ENCODE data around the gene KRT76.

KRT76 gene

GRCh38 chr12:52813203-52813819, 36.2 kb upstream of the KRT76 start:
- DNase-seq (ENCODE audit: low read depth), result no peak

GRCh38 chr12:52812749-52813148, 35.6 kb upstream of the KRT76 start:
- no peak for DNase-seq (ENCODE audit: low read depth)

GRCh38 chr12:52812073-52812400, 34.9 kb upstream of the KRT76 start:
- DNase-seq (ENCODE audit: low read depth), result no peak

GRCh38 chr12:52811191-52812072, 34.3 kb upstream of the KRT76 start:
- no peak for DNase-seq (ENCODE audit: low read depth)

- DNase-seq (ENCODE audit: low read depth), result no peak
Observed at GRCh38 chr12:52810554-52810953, 33.4 kb upstream of the KRT76 start.

- DNase-seq (ENCODE audit: low read depth), result no peak
Observed at GRCh38 chr12:52809166-52809565, 32.0 kb upstream of the KRT76 start.

- no peak for DNase-seq (ENCODE audit: low read depth)
Observed at GRCh38 chr12:52808573-52809160, 31.5 kb upstream of the KRT76 start.

- DNase-seq (ENCODE audit: low read depth), result no peak
Observed at GRCh38 chr12:52807544-52808470, 30.7 kb upstream of the KRT76 start.

GRCh38 chr12:52806821-52807543, 29.8 kb upstream of the KRT76 start:
- DNase-seq (ENCODE audit: low read depth), result no peak

- no peak for DNase-seq (ENCODE audit: low read depth)
Observed at GRCh38 chr12:52806169-52806811, 29.1 kb upstream of the KRT76 start.

GRCh38 chr12:52805739-52806138, 28.6 kb upstream of the KRT76 start:
- no peak for DNase-seq (ENCODE audit: low read depth)

GRCh38 chr12:52805000-52805399, 27.9 kb upstream of the KRT76 start:
- DNase-seq (ENCODE audit: low read depth), result no peak

GRCh38 chr12:52802442-52802841, 25.3 kb upstream of the KRT76 start:
- no peak for DNase-seq (ENCODE audit: low read depth)

GRCh38 chr12:52801773-52802172, 24.6 kb upstream of the KRT76 start:
- no peak for DNase-seq (ENCODE audit: low read depth)

GRCh38 chr12:52800259-52800917, 23.2 kb upstream of the KRT76 start:
- DNase-seq (ENCODE audit: low read depth), result no peak

GRCh38 chr12:52799505-52800211, 22.5 kb upstream of the KRT76 start:
- DNase-seq (ENCODE audit: low read depth), result no peak

- peak; percentile 60 for DNase-seq (ENCODE audit: low read depth)
Observed at GRCh38 chr12:52798671-52799504, 21.7 kb upstream of the KRT76 start.

- peak; percentile 40 for DNase-seq (ENCODE audit: low read depth)
Observed at GRCh38 chr12:52798003-52798670, 21.0 kb upstream of the KRT76 start.

All from HS-27A (cell line).